ENCODE results near the gene THAP4. TPM values are rescaled to one million over a fixed set of nuclear protein-coding genes. Genes with fewer than 3 reads are reported as not detected.

Gene THAP4
- total RNA-seq, 1 donor from 2014 or later: 23.7 TPM

DNA sequence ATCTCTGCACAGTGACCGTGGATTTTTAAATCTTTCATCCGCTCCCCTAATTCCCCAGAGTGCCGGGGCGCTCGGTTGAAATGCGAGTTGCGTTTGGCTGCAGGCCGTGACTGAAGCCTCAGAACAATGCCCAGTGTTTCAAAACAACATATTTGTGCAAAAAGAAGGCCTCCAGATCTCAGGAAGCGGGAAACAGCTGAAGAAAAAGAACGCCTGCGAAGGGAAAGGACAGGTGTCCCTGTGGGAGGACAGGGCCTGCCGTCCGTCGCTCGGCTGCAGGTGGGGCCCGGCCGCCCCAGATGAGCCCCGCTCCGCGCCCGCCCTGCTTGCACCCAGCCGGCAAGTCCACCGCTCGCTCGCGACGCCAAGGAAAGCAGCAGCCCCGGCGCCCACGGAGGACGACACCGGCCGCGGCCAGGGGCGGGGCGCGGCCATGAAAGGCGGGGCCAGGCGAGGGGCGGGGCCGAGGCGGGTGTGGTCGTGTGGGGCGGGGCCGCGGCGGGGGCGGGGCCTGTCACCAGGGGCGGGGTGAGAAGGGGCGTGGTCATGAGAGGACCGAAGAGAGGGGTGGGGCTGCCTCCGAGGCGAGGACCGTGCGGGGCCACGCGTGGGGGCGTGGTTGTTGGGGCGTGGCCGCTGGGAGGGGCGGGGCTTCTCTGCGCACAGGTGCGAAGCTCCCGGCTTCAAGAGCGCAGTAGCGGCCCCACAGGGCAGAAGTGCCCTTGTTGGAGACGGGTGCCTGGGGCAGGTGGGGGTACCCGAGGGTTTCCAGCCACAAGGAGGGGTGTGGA is 96.0 kb downstream of the THAP4 start:
- Mint-ChIP-seq H3K4me1 (peaks cover 4% of the 10 kb centered on the region), H3K27me3 (peaks cover 17% of the 10 kb centered on the region), H3K9me3 (no peaks in the 10 kb centered on the region), H3K4me3 (peak overlapping the region; percentile 75), H3K27ac (no peak overlapping the region), H3K36me3 (ENCODE audit: low read depth) (no peaks in the 10 kb centered on the region)
- intact Hi-C loops (cut with micrococcal nuclease): loop anchor here (2.0 kb wide), 1 partner anchor 32 kb away; the partner anchor contains the start of gene STK25
- DNase-seq: peak; percentile 58
- CTCF ChIA-PET: no interaction called here
- POLR2A ChIA-PET: interaction anchor here (0.6 kb wide), 1 partner anchor 53 kb away, joined by 7 read pairs; no protein-coding TSS in a partner anchor
- ATAC-seq (ENCODE audit: low read depth): peak; percentile 94
- no peak for TF ChIP-seq CTCF (IDR thresholded peaks at IDR 0.05)

GRCh38 chr2:241540401-241540770 is 96.6 kb downstream of the THAP4 start:
- DNase-seq (no peak), ATAC-seq (ENCODE audit: low read depth) (no peak)
- Mint-ChIP-seq H3K4me1 (peaks cover 4% of the 10 kb centered on the region), H3K27ac (no peak overlapping the region), H3K9me3 (no peaks in the 10 kb centered on the region), H3K4me3 (peak overlapping the region; percentile 75), H3K27me3 (peaks cover 17% of the 10 kb centered on the region), H3K36me3 (ENCODE audit: low read depth) (no peaks in the 10 kb centered on the region)
- ChIA-PET POLR2A (interaction anchor here (0.6 kb wide), 1 partner anchor 53 kb away, joined by 7 read pairs; no protein-coding TSS in a partner anchor), CTCF (no interaction called here)
- intact Hi-C loops (cut with micrococcal nuclease): loop anchor here (2.0 kb wide), 1 partner anchor 32 kb away; the partner anchor contains the start of gene STK25
- no peak for TF ChIP-seq CTCF (IDR thresholded peaks at IDR 0.05)

DNA sequence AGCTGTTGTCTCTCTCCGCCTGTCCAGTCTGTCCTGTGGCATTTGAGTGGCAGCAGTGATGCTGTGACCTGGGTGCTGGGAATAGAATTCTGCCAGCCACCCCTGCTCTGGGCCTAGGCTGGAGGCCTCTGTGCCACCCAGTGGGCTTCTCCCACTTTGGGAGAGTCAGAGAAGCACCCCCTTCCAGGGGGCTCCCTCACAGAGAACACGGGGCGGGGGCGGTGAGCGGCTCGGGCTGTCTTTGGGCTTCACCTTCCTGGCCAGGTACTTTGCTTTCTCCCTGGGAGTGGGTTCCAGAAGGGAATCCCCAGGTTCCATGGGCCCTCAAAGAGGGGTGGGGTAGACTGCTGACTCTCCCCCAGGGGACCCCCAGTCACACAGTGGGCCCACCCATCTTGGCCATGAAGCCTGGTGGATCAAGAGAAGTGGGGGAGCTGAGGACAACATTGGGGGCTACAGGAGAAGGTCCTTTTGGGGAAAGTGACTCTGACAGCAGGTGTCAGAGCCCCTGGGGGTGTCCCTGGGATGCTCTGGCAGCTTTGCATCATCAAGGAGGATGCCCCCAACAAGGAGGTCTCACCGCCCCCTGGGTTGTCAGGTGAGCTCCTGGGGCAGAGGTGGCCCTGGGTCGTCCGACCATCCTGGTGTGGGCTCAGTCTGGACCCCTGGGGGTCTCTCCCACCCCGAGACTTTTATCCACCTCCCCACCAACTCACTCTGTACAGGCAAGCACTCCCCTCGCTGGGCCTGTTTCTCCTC is 97.2 kb downstream of the THAP4 start:
- CTCF ChIA-PET: no interaction called here
- ATAC-seq (ENCODE audit: low read depth) (no peak), DNase-seq (no peak)
- no peaks in the 10 kb centered on the region for H3K36me3 Mint-ChIP-seq (ENCODE audit: low read depth)
- POLR2A ChIA-PET: no interaction called here
- no peak overlapping the region for H3K4me3 Mint-ChIP-seq
- peaks cover 17% of the 10 kb centered on the region for H3K27me3 Mint-ChIP-seq
- intact Hi-C loops (cut with micrococcal nuclease): loop anchor here (2.0 kb wide), 1 partner anchor 31 kb away; the partner anchor contains the start of gene STK25
- peaks cover 4% of the 10 kb centered on the region for H3K4me1 Mint-ChIP-seq
- H3K27ac Mint-ChIP-seq: no peak overlapping the region
- no peak for TF ChIP-seq CTCF (IDR thresholded peaks at IDR 0.05)
- no peaks in the 10 kb centered on the region for H3K9me3 Mint-ChIP-seq

GRCh38 chr2:241538838-241539615 is 97.9 kb downstream of the THAP4 start:
- Mint-ChIP-seq H3K9me3 (no peaks in the 10 kb centered on the region), H3K27me3 (peaks cover 17% of the 10 kb centered on the region), H3K4me1 (peaks cover 4% of the 10 kb centered on the region), H3K36me3 (ENCODE audit: low read depth) (no peaks in the 10 kb centered on the region), H3K27ac (no peak overlapping the region), H3K4me3 (no peak overlapping the region)
- TF ChIP-seq CTCF (IDR thresholded peaks at IDR 0.05): no peak
- ATAC-seq (ENCODE audit: low read depth) (no peak), DNase-seq (no peak)
- CTCF ChIA-PET: no interaction called here
- POLR2A ChIA-PET: no interaction called here
- intact Hi-C loops (cut with micrococcal nuclease): no loop called here

All from activated B cell treated with CpG ODN at 0.5 μM for 24 hours (primary cell).